Osteoblast (primary cell): ENCODE results near the gene KLRF1. TPM values are rescaled to one million over a fixed set of nuclear protein-coding genes. Genes with fewer than 3 reads are reported as not detected.

Experiments
- DNase-seq: peaks from one replicate; pipeline ENCODE4 v3.0.0; 2011; ENCODE audit warnings: low spot score, mixed read lengths; ENCODE audit not compliant: insufficient read length; ENCODE audit errors: missing footprints
- H2AFZ ChIP-seq: 2 replicates; pipeline ENCODE4 v1.6.0; 2011; ENCODE audit warnings: mild to moderate bottlenecking, low read length
- H3K27ac ChIP-seq: 2 replicates; pipeline ENCODE4 v1.5.1; 2011; ENCODE audit warnings: mild to moderate bottlenecking, low read depth, low read length, moderate library complexity
- H3K27me3 ChIP-seq: 2 replicates; pipeline ENCODE4 v1.6.0; 2012; ENCODE audit warnings: mild to moderate bottlenecking, control low read depth, inconsistent platforms, low read length, moderate library complexity; ENCODE audit not compliant: insufficient read depth
- H3K36me3 ChIP-seq: 2 replicates; pipeline ENCODE4 v1.5.1; 2011; ENCODE audit warnings: mild to moderate bottlenecking, low read length, control low read depth, moderate library complexity; ENCODE audit not compliant: insufficient read depth
- H3K4me1 ChIP-seq: 2 replicates; pipeline ENCODE4 v1.5.1; 2011; ENCODE audit warnings: mild to moderate bottlenecking, low read length, control low read depth, moderate library complexity; ENCODE audit not compliant: insufficient read depth
- H3K4me2 ChIP-seq: 2 replicates; pipeline ENCODE4 v1.6.0; 2011; ENCODE audit warnings: mild to moderate bottlenecking, low read length; ENCODE audit not compliant: insufficient read depth
- H3K4me3 ChIP-seq: fragments of 200-600 bp; sonication (generic); 3 replicates; pipeline ENCODE4 v1.5.1; 2012; ENCODE audit warnings: mild to moderate bottlenecking, low read length, inconsistent platforms; ENCODE audit not compliant: insufficient read depth
- H3K79me2 ChIP-seq: 2 replicates; pipeline ENCODE4 v1.6.0; 2012; ENCODE audit warnings: mild to moderate bottlenecking, low read length, control low read depth, inconsistent platforms; ENCODE audit not compliant: insufficient read depth
- H3K9me3 ChIP-seq: 2 replicates; pipeline ENCODE4 v1.5.1; 2011; ENCODE audit warnings: low read depth, low read length, control low read depth
- H4K20me1 ChIP-seq: 2 replicates; pipeline ENCODE4 v1.6.0; 2012; ENCODE audit warnings: mild to moderate bottlenecking, low read length, control low read depth; ENCODE audit not compliant: insufficient read depth
- total RNA-seq: library from RNA; depleted of rRNA; stranded (reverse); fragments of >200 nt; gene quantifications from 2 replicates; pipeline ENCODE4 v1.2.3, GENCODE V29; 2012
- TF ChIP-seq, protein P1 (sequence below): IDR thresholded peaks from 2 replicates; pipeline ENCODE4 v1.5.1; 2011; ENCODE audit warnings: mild to moderate bottlenecking, low read depth, low read length, moderate library complexity; ENCODE audit errors: extremely low read depth

Gene KLRF1
- total RNA-seq: not detected in 2 replicates

- Histone ChIP-seq H3K4me3 (no peak within 1 kb of the TSS), H3K79me2 (no peaks in the 10 kb centered on the region)
Measured at GRCh38 chr12:9827209-9827888, at the start of gene KLRF1. Gene KLRF1 (plus strand): TSS chr12:9827481. CDS start chr12:9827545, 64 bp downstream.

DNA sequence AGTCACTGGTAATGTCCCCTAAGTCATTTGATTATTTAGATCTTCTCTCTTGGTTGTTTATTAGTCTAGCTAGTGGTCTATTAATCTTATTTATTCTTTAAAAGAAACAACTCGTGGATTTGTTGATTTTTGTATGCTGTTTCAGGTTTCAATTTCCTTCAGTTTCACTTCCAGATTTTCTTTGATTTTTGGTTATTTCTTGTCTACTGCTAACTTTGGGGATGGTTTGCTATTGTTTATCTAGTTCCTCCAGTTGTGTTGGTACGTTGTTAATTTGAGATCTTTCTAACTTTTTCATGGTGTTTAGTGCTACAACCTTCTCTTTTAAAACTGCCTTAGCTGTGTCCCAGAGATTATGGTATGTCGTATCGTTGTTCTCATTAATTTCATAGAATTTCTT lies 48.1 kb upstream of the KLRF1 start:
- no peaks in the 10 kb centered on the region for H3K9me3 ChIP-seq
- no peaks in the 10 kb centered on the region for H3K36me3 ChIP-seq

More at GRCh38 chr12:9827209-9827888, at the start of gene KLRF1:
- DNase-seq: no peak
- H3K27me3 ChIP-seq: peaks cover 2% of the 10 kb centered on the region
- TF ChIP-seq, protein P1, sequence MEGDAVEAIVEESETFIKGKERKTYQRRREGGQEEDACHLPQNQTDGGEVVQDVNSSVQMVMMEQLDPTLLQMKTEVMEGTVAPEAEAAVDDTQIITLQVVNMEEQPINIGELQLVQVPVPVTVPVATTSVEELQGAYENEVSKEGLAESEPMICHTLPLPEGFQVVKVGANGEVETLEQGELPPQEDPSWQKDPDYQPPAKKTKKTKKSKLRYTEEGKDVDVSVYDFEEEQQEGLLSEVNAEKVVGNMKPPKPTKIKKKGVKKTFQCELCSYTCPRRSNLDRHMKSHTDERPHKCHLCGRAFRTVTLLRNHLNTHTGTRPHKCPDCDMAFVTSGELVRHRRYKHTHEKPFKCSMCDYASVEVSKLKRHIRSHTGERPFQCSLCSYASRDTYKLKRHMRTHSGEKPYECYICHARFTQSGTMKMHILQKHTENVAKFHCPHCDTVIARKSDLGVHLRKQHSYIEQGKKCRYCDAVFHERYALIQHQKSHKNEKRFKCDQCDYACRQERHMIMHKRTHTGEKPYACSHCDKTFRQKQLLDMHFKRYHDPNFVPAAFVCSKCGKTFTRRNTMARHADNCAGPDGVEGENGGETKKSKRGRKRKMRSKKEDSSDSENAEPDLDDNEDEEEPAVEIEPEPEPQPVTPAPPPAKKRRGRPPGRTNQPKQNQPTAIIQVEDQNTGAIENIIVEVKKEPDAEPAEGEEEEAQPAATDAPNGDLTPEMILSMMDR: no peak
- no peaks in the 10 kb centered on the region for H4K20me1 ChIP-seq
- no peaks in the 10 kb centered on the region for H3K36me3 ChIP-seq
- H2AFZ ChIP-seq: no peak within 1 kb of the TSS
- no peak within 1 kb of the TSS for H3K27ac ChIP-seq
- no peaks in the 10 kb centered on the region for H3K4me1 ChIP-seq
- H3K9me3 ChIP-seq: no peaks in the 10 kb centered on the region
- no peak within 1 kb of the TSS for H3K4me2 ChIP-seq

DNA sequence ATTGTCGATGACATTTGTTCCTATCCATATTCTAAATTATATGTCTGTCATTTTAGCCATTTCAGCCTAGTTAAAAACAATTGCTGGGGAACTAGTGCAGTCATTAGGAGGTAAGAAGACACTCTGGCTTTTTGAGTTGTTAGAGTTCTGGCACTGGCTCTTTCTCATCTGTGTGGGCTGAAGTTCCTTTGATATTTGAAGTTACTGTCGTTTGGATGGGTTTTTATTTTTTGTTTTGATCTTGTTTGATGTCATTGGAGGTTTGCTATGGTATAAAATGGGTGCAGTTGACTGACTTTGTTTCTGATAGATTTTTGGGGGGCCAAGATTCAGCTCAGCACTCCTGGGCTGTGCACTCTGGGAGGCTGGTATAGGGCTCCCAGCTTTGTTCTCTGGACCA lies 45.9 kb upstream of the KLRF1 start:
- peaks cover 4% of the 10 kb centered on the region for H3K27me3 ChIP-seq
- H4K20me1 ChIP-seq: no peaks in the 10 kb centered on the region
- no peaks in the 10 kb centered on the region for H3K4me1 ChIP-seq
- no peak overlapping the region for H3K4me2 ChIP-seq
- H3K4me3 ChIP-seq: no peak overlapping the region
- H2AFZ ChIP-seq: no peak overlapping the region
- H3K27ac ChIP-seq: no peak overlapping the region
- H3K9me3 ChIP-seq: no peaks in the 10 kb centered on the region
- no peak for DNase-seq
- no peaks in the 10 kb centered on the region for H3K79me2 ChIP-seq
- H3K36me3 ChIP-seq: no peaks in the 10 kb centered on the region
- TF ChIP-seq, protein P1: no peak

More for the DNA sequence above, 48.1 kb upstream of the KLRF1 start:
- Histone ChIP-seq H3K4me3 (no peak overlapping the region), H3K79me2 (no peaks in the 10 kb centered on the region), H3K27me3 (no peaks in the 10 kb centered on the region), H3K4me1 (no peaks in the 10 kb centered on the region), H3K4me2 (no peak overlapping the region), H3K27ac (no peak overlapping the region), H2AFZ (no peak overlapping the region), H4K20me1 (no peaks in the 10 kb centered on the region)
- TF ChIP-seq, protein P1: no peak
- DNase-seq: no peak

DNA sequence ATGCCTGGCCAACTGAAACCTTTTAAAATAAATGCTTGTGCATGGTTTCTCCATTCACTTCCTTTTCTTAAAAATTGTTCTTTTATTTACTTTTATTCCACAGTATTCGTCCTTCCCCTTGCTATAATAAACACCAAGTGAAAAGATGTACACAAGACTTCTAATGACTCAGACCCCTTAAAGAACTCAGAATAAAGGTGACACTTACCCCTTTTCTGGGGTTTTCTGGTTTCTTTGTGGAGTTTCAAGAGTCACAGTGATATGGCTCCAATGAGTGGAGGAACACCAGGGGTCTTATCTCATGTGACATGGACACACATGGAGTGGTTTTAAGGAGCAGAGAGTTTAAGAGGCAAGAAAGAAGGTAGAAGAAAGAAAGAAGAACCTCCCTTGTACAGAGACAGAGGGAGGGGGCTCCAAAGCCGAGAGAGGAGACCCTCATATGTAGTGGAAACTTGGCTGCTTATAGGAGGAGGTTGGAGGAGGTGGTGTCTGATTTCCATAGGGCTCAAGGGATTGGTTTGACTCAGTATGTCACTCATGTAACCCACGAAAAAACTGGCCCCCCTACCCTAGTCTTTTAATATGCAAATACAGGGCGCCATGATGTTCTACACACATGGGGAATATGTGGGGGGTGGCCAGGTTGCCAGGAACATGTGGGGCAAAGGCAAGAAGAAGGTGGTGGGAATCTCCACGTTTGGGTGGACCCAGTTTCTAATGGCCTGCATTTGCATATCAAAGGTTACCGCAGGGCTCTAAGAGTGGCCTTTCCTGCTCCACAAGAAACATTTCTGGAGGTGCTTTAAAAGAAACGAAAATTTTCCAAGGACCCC lies 44.5 kb upstream of the KLRF1 start:
- Histone ChIP-seq H3K4me2 (no peak overlapping the region), H2AFZ (no peak overlapping the region), H3K27ac (no peak overlapping the region), H3K36me3 (no peaks in the 10 kb centered on the region), H3K4me1 (no peaks in the 10 kb centered on the region), H4K20me1 (no peaks in the 10 kb centered on the region), H3K79me2 (no peaks in the 10 kb centered on the region), H3K4me3 (no peak overlapping the region), H3K27me3 (peaks cover 4% of the 10 kb centered on the region), H3K9me3 (no peaks in the 10 kb centered on the region)
- no peak for DNase-seq
- TF ChIP-seq, protein P1: no peak
